ENCODE measurements around the gene PAXIP1.

The PAXIP1 gene

GRCh38 chr7:154978017-154978416 lies 24.9 kb downstream of the PAXIP1 start:
- DNase-seq (ENCODE audit: low spot score in 2 of 2), result no peak
- no peak for ATAC-seq
- Mint-ChIP-seq H3K9me3 (no peaks in the 10 kb centered on the region), H3K27ac (no peak overlapping the region), H3K4me1 (peaks cover 15% of the 10 kb centered on the region), H3K4me3 (no peak overlapping the region), H3K36me3 (peaks cover 59% of the 10 kb centered on the region)

DNA sequence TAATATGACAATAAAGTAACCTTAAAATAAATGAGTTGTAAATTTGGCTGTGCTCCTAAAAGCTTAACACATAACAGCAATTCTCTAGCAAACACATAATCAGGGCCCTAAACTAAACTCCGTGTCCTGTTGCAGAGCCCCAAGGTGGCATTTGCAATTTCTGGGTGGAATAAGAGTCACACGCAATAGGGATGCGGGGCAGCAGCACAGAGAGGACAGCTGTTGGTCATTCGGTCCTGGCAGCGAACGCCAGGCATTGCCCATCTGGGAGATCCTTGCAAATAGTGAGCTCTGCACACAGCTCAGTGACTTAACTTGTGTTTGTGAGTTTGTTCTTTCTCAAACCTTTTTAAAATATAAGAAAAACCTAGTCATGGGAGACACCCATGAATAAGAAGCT lies 25.7 kb downstream of the PAXIP1 start:
- H3K9me3 Mint-ChIP-seq, result no peaks in the 10 kb centered on the region
- H3K36me3 Mint-ChIP-seq, result peaks cover 52% of the 10 kb centered on the region
- no peak for ATAC-seq
- no peak for DNase-seq (ENCODE audit: low spot score in 2 of 2)
- no peak overlapping the region for H3K4me3 Mint-ChIP-seq
- peaks cover 20% of the 10 kb centered on the region for H3K4me1 Mint-ChIP-seq
- no peak overlapping the region for H3K27ac Mint-ChIP-seq

DNA sequence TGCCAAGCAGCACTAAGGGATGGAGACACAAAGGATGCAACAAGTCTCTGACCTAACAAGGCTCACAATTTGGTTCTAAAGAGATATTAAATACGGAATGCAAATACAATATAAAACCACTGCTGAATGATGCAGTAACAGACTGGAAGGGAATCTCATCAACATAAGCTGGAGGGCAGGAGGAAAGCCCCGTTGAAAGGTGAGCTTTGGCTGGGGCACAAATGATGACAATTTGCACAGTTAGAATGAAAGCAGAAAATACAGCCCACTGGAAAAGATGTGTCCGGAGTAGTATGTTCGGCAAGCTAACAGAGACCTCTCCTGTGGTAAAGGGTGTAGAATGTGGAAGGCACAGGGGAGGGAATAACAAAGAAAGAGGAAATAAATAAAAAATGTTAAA lies 26.1 kb downstream of the PAXIP1 start:
- Mint-ChIP-seq H3K9me3 (no peaks in the 10 kb centered on the region), H3K4me1 (peaks cover 21% of the 10 kb centered on the region), H3K36me3 (peaks cover 49% of the 10 kb centered on the region), H3K27ac (no peak overlapping the region), H3K4me3 (no peak overlapping the region)
- ATAC-seq (no peak), DNase-seq (ENCODE audit: low spot score in 2 of 2) (no peak)

- ATAC-seq (no peak), DNase-seq (ENCODE audit: low spot score in 2 of 2) (no peak)
- Mint-ChIP-seq H3K27ac (no peak overlapping the region), H3K9me3 (no peaks in the 10 kb centered on the region), H3K4me1 (peaks cover 29% of the 10 kb centered on the region), H3K36me3 (peaks cover 54% of the 10 kb centered on the region), H3K4me3 (no peak overlapping the region)
These were observed 26.9 kb downstream of the PAXIP1 start for GRCh38 chr7:154975984-154976383.

- Mint-ChIP-seq H3K27ac (no peak overlapping the region), H3K36me3 (peaks cover 58% of the 10 kb centered on the region), H3K4me1 (peaks cover 37% of the 10 kb centered on the region), H3K4me3 (no peak overlapping the region), H3K9me3 (no peaks in the 10 kb centered on the region)
- DNase-seq (ENCODE audit: low spot score in 2 of 2), result no peak
- no peak for ATAC-seq
These were observed 29.5 kb downstream of the PAXIP1 start for GRCh38 chr7:154973381-154973780.

- H3K4me3 Mint-ChIP-seq, result no peak overlapping the region
- DNase-seq (ENCODE audit: low spot score in 2 of 2) (no peak), ATAC-seq (no peak)
- no peaks in the 10 kb centered on the region for H3K9me3 Mint-ChIP-seq
- H3K36me3 Mint-ChIP-seq, result peaks cover 65% of the 10 kb centered on the region
- H3K4me1 Mint-ChIP-seq, result peaks cover 36% of the 10 kb centered on the region
- H3K27ac Mint-ChIP-seq, result no peak overlapping the region
These were observed 34.5 kb downstream of the PAXIP1 start for GRCh38 chr7:154968336-154969001.

GRCh38 chr7:154967401-154967955 lies 35.4 kb downstream of the PAXIP1 start:
- Mint-ChIP-seq H3K36me3 (peaks cover 75% of the 10 kb centered on the region), H3K4me3 (no peak overlapping the region), H3K27ac (no peak overlapping the region), H3K4me1 (peaks cover 26% of the 10 kb centered on the region), H3K9me3 (no peaks in the 10 kb centered on the region)
- DNase-seq (ENCODE audit: low spot score in 2 of 2), result no peak
- ATAC-seq, result no peak

GRCh38 chr7:154965014-154965413 lies 37.9 kb downstream of the PAXIP1 start:
- Mint-ChIP-seq H3K4me3 (no peak overlapping the region), H3K9me3 (no peaks in the 10 kb centered on the region), H3K27ac (no peak overlapping the region), H3K36me3 (peaks cover 87% of the 10 kb centered on the region), H3K4me1 (peaks cover 16% of the 10 kb centered on the region)
- no peak for DNase-seq (ENCODE audit: low spot score in 2 of 2)
- no peak for ATAC-seq

GRCh38 chr7:154960063-154960790 lies 42.7 kb downstream of the PAXIP1 start:
- no peak for ATAC-seq
- no peak for DNase-seq (ENCODE audit: low spot score in 2 of 2)
- Mint-ChIP-seq H3K4me3 (no peak overlapping the region), H3K36me3 (peaks cover 87% of the 10 kb centered on the region), H3K4me1 (no peaks in the 10 kb centered on the region), H3K9me3 (no peaks in the 10 kb centered on the region), H3K27ac (peak overlapping the region; percentile 17)

- Mint-ChIP-seq H3K27ac (no peak overlapping the region), H3K4me3 (no peak overlapping the region), H3K9me3 (no peaks in the 10 kb centered on the region), H3K36me3 (peaks cover 98% of the 10 kb centered on the region), H3K4me1 (no peaks in the 10 kb centered on the region)
- no peak for DNase-seq (ENCODE audit: low spot score in 2 of 2)
- ATAC-seq, result no peak
These were observed 46.5 kb downstream of the PAXIP1 start for GRCh38 chr7:154956427-154956826.

DNA sequence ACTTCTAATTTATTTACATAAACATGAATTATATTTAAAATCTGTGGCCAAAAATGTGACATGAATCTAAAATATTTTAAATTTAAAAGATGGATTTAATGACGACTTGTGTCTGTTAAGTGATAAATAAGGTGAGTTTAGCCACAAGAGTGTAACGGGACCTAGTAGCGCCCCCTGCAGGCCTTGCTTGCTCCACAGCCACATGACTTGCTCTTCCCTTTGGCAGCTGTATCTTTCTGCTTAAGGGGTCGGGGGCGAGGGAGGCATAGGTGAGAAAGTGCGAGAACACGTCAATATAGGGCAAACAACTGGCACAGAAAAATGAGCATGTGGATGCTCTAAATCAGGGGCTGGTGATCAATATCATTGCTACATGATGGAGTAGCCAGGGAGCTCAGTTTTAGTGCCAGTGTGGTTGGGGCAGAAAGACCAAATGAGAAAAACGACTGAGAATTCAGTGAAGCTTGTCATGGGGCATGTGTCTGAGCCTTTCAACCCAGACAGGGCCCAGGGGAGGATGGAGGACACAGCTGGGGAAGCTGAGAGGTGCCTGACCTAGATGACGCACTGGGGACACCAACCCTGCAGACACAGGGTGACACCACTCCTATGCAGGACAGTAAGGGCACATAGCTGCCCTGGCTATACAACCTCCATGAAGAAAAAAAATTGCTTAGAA lies 49.8 kb downstream of the PAXIP1 start:
- ATAC-seq (peak; percentile 61), DNase-seq (ENCODE audit: low spot score in 2 of 2) (peak; percentile 45 to 77)

DNA sequence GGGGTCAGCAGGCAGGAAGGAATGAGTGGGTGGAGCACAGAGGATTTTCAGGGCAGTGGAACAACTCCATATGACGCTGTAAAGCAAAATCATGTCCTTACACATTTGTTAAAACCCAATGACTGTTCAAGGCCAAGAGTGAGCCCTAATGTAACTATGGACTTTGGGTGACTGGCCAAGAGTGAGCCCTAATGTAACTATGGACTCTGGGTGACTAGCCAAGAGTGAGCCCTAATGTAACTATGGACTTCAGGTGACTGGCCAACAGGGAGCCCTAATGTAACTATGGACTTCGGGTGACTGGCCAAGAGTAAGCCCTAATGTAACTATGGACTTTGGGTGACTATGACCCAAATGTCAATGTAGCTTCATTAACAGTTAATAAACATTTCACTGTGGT lies 52.0 kb downstream of the PAXIP1 start:
- H3K36me3 Mint-ChIP-seq, result peaks cover 98% of the 10 kb centered on the region

More for the DNA sequence above, 49.8 kb downstream of the PAXIP1 start:
- no peaks in the 10 kb centered on the region for H3K9me3 Mint-ChIP-seq
- H3K36me3 Mint-ChIP-seq, result peaks cover 98% of the 10 kb centered on the region
- H3K27ac Mint-ChIP-seq, result no peak overlapping the region
- H3K4me3 Mint-ChIP-seq, result no peak overlapping the region
- no peaks in the 10 kb centered on the region for H3K4me1 Mint-ChIP-seq

DNA sequence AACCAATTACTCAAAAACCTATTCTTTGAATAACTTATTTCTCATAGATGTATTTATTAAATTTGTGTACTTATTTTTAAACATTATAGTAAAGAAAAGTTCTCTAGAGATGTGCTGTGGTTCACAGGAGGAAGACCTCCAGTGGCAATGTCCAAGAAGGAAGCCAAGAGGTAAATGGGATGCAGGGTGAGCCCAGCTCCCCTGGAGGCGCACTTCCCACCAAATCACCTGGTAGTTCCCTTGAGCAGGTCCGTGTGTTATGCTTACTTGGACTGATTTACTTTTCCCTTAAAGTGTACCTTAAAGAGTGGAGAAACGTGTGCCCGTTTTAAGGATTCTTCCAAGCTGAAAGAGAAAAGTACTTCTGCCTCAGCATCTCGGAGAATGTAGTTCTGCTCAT lies 55.3 kb downstream of the PAXIP1 start:
- Mint-ChIP-seq H3K27ac (no peak overlapping the region), H3K4me1 (no peaks in the 10 kb centered on the region), H3K9me3 (no peaks in the 10 kb centered on the region), H3K36me3 (peaks cover 100% of the 10 kb centered on the region), H3K4me3 (no peak overlapping the region)
- no peak for DNase-seq (ENCODE audit: low spot score in 2 of 2)
- ATAC-seq, result no peak

More for the DNA sequence above, 52.0 kb downstream of the PAXIP1 start:
- DNase-seq (ENCODE audit: low spot score in 2 of 2) (no peak), ATAC-seq (no peak)
- Mint-ChIP-seq H3K27ac (no peak overlapping the region), H3K4me3 (no peak overlapping the region), H3K4me1 (no peaks in the 10 kb centered on the region), H3K9me3 (no peaks in the 10 kb centered on the region)

- ATAC-seq (no peak), DNase-seq (ENCODE audit: low spot score in 2 of 2) (no peak)
- no peaks in the 10 kb centered on the region for H3K9me3 Mint-ChIP-seq
- H3K36me3 Mint-ChIP-seq, result peaks cover 88% of the 10 kb centered on the region
- no peak overlapping the region for H3K27ac Mint-ChIP-seq
- no peak overlapping the region for H3K4me3 Mint-ChIP-seq
- H3K4me1 Mint-ChIP-seq, result no peaks in the 10 kb centered on the region
These were observed 56.8 kb downstream of the PAXIP1 start for GRCh38 chr7:154946166-154946565.

GRCh38 chr7:154943906-154944305 lies 59.0 kb downstream of the PAXIP1 start:
- ATAC-seq (no peak), DNase-seq (ENCODE audit: low spot score in 2 of 2) (no peak)
- peaks cover 65% of the 10 kb centered on the region for H3K36me3 Mint-ChIP-seq
- H3K9me3 Mint-ChIP-seq, result no peaks in the 10 kb centered on the region
- H3K4me3 Mint-ChIP-seq, result no peak overlapping the region
- no peak overlapping the region for H3K27ac Mint-ChIP-seq
- H3K4me1 Mint-ChIP-seq, result no peaks in the 10 kb centered on the region

Measured in stimulated activated effector memory CD8-positive, alpha-beta T cell treated with anti-CD3 and anti-CD28 coated beads, Interleukin-12 subunit alpha, Interleukin-12 subunit beta, amount 100 ng/mL, for 72 hours (primary cell).